ENCODE measurements around the gene SPOCK2.

The SPOCK2 gene

DNA sequence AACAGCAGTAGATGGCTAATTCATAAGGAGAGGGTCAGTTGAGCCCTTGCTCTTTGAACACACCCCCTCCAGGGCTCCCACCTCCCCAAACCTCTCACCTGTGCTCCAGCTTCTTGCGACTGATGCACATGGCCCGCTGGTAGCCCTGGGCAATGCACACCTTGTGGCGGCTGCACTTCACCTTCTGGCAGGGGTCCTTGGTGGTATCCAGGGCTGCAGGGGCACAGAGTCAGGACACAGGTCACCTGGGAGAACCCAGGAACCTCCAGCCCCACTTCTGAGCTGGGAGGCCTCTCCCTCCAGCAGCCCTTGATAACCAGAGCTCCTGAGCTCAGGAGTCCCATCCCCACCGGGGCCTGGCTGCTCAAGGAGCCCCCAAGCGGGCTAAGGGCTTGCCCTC, 16.3 kb downstream of the SPOCK2 start:
- DNase-seq = no peak

- DNase-seq = peak in 1 of 14 donors; percentile 36
Measured at GRCh38 chr10:72069751-72070526, 18.4 kb downstream of the SPOCK2 start.

DNA sequence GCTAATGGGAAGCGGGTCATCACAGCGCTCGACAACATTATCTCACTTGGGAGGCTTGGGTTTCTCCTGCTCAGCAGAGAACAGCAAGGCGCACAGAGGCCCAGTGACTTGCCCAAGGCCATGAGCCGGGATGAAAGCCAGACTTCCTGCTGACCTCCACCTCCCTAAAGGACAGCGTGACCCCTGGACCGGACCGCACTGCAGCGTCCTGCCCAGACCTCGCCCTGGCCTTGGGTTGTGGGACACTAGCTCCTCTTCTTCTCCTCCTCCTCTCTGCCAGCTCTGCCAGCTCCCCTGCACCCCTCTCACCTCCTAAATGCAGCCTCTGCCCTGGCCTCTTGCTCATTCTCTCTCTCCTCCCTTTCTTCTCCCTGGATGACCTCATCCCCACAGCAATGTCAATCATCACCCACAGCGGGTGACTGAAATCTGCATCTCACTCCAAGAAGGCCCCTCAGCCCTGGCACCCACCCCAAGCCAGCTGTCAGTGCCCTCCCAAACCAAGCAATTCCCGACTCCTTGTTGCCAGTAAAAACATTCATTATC, 19.4 kb downstream of the SPOCK2 start:
- no peak for DNase-seq

GRCh38 chr10:72068126-72068765, 20.1 kb downstream of the SPOCK2 start:
- DNase-seq = no peak

DNA sequence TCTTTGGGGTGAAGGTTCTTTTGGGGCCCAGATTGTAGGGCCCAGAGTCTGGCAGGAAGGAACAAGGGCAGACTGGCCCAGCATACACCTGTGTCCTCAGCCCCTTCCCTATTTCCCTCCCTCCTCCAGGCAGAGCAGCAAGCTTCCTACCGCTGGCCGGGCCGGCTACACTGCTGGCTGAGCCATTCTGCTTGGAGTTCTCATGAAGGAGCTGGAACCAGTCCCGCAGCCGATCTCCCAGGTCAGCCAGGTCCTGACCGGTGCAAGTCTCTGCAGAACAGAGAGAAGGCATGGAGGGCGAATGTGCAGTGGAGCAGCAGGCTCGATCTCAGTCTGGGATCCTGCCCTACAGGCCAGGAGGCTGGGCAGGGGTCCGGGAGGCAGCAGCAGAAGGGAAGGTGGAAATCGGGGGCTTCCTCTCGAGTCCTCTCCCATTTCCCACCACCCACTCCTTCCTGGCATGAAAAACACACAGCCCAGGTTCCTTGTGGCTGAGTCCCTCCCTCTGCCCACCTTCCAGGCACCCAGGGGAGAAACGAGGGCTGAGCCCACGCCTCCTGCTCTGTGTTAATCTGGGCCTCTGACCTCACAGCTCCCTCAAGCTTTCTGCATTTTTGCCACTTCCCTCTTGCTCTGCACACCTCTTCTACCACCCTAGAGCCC, 20.8 kb downstream of the SPOCK2 start:
- no peak for DNase-seq

DNA sequence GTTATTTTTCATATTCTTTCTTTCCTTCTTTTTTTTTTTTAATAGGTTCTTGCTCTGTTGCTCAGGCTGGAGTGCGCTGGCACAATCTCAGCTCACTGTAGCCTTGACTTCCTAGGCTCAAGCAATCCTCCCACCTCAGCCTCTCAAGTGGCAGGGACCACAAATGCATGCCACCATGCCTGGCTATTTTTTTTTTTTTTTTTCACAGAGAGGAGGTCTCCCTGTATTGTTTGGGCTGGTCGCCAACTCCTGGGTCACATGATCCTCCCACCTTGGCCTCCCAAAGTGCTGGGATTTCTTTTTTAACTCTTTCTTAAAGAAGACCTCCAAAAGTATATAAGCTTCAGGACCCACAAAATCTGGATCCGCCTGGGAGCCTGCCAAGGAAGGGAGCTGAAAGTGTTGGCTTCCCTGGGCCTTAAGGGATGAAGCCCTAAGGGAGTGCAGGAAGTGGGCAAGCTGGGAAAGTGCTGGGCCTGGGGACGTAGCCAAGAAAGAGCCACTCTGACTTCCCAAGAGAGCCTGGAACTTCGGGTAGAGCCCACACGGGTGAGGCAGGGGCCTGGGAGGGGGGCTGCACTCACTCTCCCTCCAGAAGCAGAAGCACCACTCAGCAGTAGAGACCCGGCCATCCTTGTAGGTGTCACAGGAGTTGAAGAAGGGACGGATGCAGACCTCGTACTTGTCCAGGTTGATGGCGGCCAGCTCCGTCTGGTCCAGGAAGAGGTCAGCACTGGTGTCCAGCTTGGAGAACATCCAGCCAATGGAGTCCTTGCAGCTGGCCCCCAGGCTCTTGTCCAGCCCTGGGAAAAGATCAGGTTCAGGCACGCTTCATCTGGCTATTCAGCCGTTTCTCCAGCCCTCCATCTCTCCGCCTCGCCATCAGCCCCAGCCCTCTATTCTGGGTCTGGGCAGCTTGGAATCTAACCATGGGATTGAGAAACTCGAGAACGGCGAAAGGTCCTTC, 21.8 kb downstream of the SPOCK2 start:
- peak in 1 of 14 donors; percentile 39 for DNase-seq

- DNase-seq = peak in 1 of 14 donors; percentile 25
Measured at GRCh38 chr10:72065439-72066025, 22.8 kb downstream of the SPOCK2 start.

DNA sequence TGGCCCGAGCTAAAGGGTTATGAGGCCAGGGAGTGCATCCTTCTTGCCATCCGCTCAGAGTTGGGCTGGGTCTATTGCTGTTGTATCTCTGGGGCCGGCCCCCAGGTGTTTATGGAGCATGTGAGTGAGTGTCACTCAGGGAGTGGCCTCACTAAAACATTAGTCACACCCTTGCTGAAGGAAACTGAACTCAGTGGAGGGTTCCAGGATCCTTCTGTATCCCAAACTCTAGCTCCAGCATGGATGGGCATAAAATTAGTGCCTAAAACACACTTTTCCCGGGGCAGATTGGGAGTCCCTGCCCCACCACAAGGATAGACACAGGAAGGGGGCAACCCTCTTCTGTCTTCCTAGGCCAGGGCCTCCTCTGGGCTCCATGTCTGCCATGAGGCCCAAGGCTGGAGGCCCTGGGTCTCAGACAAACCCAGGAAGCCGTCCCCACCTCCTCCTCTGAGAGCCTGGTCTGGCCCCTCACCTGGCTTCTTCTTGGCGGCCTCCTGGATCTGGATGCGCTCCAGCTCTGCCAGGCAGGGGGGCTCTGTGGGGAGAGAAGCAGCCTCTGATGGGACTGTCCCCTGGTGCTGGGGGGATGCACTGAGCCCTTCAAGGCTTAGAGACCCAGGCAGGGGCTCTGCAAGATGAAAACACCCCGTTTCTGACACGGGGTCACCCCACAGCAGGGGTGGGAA, 24.5 kb downstream of the SPOCK2 start:
- DNase-seq = no peak

- DNase-seq = no peak
Measured at GRCh38 chr10:72062832-72063702, 25.3 kb downstream of the SPOCK2 start.

GRCh38 chr10:72062382-72062781, 26.0 kb downstream of the SPOCK2 start:
- DNase-seq = no peak

GRCh38 chr10:72061930-72062329, 26.4 kb downstream of the SPOCK2 start:
- DNase-seq = no peak

DNA sequence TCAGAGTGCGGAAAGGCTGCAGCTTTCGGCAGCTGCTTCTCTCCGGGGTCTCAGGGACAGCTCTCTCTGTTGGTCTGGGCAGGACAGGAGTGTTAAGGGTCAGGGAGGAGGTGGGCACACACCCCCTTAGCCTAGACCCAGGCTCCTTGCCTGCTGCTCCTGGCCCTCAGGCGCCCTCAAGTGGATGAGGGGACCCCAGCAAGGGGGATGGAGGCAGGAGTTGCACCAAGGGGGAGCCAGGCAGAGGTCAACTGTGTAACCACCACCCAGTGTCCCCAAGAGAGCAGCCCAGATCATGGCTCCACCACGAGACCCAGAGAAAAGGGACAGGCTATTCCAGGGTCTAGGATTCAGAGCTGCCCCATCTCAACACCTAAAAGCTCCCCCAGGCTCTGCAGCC, 26.9 kb downstream of the SPOCK2 start:
- DNase-seq = no peak

DNA sequence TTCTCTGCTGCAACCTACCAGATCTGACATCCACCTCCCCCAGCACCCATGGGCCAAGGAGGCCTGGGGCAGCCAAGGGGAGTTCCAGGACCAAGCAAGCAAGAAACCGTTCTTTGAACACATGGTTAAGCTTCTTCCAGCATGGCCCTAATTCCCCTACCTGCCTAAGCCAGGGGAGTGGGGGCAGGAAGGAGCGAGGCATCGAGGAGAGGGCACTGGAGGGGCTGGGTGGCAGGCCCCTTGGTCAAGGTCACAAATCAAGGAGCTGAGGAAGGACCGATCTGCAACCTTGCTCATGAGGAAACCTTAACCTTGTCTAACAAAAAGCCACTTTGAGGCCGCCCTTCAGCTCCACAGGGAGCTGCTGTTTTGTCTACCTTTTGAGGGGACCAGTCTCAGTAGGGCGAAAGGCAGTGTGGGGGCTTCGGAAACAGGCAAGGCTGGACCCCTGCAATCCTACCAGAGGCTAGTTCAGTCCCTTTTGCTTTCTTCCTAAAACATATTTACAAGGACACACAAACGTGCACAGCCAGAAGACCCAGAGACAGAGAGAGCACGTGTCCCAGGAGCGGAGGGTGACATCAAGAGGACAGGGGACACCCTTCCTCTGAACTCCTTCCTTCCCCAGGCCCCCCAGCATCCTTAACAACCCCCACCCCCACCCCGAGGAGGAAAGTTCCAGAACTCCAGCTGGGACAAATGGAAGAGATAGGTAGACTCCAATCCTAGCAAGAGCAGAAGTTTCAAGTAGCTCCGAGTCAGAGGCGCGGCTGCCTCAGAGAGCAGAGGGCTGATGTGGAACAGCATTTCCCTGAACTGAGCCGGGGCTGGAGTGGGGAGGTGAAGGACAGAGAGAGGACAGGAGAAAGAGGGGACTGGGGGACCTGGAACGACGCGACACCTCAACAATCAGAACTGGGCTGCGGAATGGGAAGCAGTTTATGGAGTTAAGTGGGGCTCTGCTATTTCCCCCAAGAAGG, 28.2 kb downstream of the SPOCK2 start:
- DNase-seq = no peak

DNA sequence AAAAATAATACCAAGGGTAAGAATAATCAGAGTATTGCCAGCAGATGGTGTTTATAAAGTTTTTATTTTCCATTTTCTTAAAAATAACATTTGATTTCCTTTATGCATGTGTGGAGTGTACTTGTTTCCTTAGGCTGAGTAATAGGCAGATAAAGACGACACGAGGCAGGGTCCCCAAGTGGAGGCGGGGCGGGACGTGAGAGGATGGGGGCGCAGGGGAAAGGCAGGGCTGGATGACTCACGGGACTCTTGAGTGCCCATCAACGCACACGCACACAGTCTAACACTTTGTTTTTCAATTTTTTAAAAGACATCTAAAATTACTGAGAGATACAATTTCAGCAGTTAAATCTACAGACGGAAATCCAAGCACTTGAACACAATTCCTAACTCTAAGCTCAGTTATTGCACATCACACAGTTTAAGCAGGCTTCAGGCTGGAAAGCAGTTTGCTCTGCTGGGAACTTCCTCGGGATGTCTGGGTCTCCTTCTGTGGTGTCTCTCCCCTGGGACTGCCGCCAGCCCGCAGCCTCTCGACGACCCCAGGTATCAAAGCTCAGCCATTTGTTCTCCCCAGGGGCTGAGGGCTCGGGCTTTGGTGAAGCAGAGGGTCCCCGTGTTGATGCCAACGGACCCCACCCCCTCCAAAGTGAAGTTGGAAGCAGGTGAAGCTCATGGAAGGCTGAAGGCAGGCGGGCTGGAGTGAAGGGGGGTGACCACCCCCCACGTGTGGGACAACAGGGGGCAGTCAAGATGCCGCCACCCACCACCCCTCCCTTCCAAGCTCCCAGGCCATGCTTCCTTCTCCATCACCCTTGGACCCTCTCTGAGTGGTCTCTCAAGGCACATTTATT, 29.1 kb downstream of the SPOCK2 start:
- no peak for DNase-seq

GRCh38 chr10:72058347-72058898, 29.9 kb downstream of the SPOCK2 start:
- no peak for DNase-seq

DNA sequence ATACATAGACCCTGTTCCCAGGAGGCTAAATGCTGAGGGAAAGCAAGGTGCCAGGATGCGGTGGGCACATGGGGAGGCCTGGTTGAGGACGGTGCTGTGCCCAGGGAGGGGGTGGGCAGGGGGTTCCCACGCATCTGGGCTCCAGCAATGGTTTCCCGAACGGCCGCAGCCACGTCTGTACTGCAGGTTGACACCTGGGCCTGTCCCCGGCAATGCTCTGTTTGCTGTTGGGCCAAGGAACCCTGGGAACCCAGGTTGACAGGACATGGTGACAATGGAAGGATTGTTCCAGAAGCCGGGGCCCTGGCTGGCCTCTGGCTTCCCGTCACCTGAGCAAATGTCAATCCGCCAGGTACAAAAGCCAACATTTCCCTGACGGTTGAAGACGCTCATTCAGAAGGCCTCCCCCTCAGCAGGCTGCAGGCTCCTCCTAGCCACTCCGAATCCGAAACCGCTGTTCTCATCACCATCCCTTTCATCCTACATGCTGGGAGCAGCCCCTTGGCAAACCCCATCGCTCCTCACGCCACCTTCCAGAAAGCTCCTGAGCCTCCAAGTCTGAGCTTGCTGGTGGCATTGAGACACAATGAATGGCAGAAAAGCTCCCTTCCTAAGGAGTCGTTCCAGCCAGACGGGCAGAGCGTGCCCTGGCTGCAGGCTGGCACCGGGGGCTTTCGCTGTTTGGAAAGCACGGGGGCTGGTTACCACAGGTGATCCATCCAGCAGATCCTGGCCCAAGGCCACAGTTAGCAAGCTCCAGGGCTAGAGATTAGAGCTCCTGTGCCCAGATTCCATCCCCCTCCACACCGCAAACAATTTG, 31.2 kb downstream of the SPOCK2 start:
- peak in 1 of 14 donors; percentile 31 for DNase-seq

DNA sequence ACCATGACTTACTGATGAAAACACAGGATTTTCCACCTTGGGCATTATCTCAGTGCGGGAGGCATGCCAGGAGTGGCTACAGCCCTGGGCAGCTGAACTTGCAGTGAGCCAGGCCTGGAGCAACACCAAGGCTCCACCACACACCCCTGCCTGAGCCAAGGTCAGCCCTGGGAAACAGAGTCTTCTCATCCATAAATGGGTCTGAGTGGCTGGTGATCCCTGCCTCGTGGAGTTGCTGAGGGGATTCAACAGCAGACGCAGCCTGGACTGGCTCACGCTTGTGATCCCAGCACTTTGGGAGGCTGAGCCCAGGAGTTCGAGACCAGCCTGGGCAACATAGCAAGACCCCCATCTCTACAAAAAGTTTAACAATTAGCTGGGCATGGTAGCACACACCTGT, 32.2 kb downstream of the SPOCK2 start:
- no peak for DNase-seq

Data from C1 segment of cervical spinal cord (tissue), 14 donors.